ENCODE data around the gene JAG2. TPM values are rescaled to one million over a fixed set of nuclear protein-coding genes. Genes with fewer than 3 reads are reported as not detected.

The JAG2 gene
- total RNA-seq, 3 donors from 2014 or later: 4.2 to 15.4 (median 13.1) TPM

- H3K27me3 ChIP-seq: peaks cover 9 to 43% of the 10 kb centered on the region in 2 donors
- intact Hi-C loops (cut with DNase I; ENCODE audit: low total_unique reads): no loop called here
- DNase-seq (ENCODE audit: low spot score in 2 of 2): no peak
- no peak overlapping the region for H3K4me3 ChIP-seq
- TF ChIP-seq POLR2A (IDR thresholded peaks at IDR 0.05) (no peak), POLR2AphosphoS5 (IDR thresholded peaks at IDR 0.05) (no peak)
- TF ChIP-seq, protein P1, sequence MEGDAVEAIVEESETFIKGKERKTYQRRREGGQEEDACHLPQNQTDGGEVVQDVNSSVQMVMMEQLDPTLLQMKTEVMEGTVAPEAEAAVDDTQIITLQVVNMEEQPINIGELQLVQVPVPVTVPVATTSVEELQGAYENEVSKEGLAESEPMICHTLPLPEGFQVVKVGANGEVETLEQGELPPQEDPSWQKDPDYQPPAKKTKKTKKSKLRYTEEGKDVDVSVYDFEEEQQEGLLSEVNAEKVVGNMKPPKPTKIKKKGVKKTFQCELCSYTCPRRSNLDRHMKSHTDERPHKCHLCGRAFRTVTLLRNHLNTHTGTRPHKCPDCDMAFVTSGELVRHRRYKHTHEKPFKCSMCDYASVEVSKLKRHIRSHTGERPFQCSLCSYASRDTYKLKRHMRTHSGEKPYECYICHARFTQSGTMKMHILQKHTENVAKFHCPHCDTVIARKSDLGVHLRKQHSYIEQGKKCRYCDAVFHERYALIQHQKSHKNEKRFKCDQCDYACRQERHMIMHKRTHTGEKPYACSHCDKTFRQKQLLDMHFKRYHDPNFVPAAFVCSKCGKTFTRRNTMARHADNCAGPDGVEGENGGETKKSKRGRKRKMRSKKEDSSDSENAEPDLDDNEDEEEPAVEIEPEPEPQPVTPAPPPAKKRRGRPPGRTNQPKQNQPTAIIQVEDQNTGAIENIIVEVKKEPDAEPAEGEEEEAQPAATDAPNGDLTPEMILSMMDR (IDR thresholded peaks at IDR 0.05): no peak
- H3K27ac ChIP-seq: peak overlapping the region in 1 of 2 donors; percentile 27
- H3K4me1 ChIP-seq: peaks cover 6 to 22% of the 10 kb centered on the region in 2 donors
- H3K9me3 ChIP-seq: no peaks in the 10 kb centered on the region
- H3K36me3 ChIP-seq: no peaks in the 10 kb centered on the region
Observed at GRCh38 chr14:105193916-105194782, 25.6 kb upstream of the JAG2 start.

DNA sequence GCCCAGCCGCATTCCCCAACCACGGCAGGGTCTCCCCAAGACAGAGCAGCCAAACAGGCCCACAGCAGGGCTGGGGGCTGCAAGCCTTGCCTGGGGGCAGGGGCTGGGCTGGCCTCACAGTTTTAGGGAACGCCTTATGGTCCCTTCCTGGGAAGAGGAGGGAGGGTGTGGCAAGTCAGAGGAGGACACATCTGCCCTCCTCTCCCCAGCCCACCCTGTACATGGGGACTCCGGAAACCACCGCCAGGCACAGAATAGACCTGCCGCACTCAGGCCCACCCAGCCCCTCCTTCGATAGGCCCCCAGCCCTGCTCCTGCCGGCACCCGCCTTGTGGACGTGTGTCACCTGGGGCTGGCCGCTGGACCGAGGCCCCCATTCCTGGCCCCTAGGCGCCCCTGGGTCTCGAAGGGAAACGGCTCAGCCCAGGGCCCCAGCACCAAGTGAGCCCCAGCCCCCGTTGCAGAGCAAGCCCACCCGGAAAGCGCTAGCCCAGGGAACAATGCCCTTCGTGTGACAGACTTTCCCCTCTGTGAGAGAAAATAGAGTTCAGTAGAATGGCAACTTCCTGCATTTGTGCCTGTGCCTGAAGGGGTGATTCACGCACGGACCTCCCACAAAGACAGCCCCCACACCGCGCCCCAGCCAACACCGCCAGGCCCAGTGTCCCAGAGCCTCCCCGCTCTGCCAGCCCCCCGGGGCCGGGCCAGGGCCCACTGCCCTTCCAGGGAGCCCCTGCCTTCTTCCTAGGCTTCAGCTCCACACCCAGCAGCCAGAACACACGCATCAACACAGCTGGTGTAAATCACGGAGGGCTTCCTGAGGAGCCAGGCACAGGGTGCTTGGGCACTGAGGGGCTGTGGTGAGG lies 24.5 kb upstream of the JAG2 start:
- H3K27me3 ChIP-seq: peaks cover 9 to 38% of the 10 kb centered on the region in 2 donors
- intact Hi-C loops (cut with DNase I; ENCODE audit: low total_unique reads): no loop called here

GRCh38 chr14:105187935-105188524 lies 19.5 kb upstream of the JAG2 start:
- Histone ChIP-seq H3K4me3 (no peak overlapping the region), H3K36me3 (no peaks in the 10 kb centered on the region), H3K27ac (no peak overlapping the region), H3K27me3 (peaks cover 0 to 17% of the 10 kb centered on the region in 2 donors), H3K4me1 (no peaks in the 10 kb centered on the region), H3K9me3 (peaks cover 0 to 8% of the 10 kb centered on the region in 2 donors)
- DNase-seq (ENCODE audit: low spot score in 2 of 2): no peak
- TF ChIP-seq, protein P1 (IDR thresholded peaks at IDR 0.05): no peak
- TF ChIP-seq POLR2AphosphoS5 (IDR thresholded peaks at IDR 0.05) (no peak), POLR2A (IDR thresholded peaks at IDR 0.05) (no peak)
- intact Hi-C loops (cut with DNase I; ENCODE audit: low total_unique reads): no loop called here

More for the DNA sequence above, 24.5 kb upstream of the JAG2 start:
- Histone ChIP-seq H3K27ac (peak overlapping the region in 1 of 2 donors; percentile 55), H3K4me3 (peak overlapping the region in 1 of 3 donors; percentile 25), H3K4me1 (peaks cover 6 to 22% of the 10 kb centered on the region in 2 donors), H3K9me3 (peaks cover 0 to 6% of the 10 kb centered on the region in 2 donors), H3K36me3 (no peaks in the 10 kb centered on the region)
- DNase-seq (ENCODE audit: low spot score in 2 of 2): no peak
- TF ChIP-seq POLR2A (IDR thresholded peaks at IDR 0.05) (no peak), POLR2AphosphoS5 (IDR thresholded peaks at IDR 0.05) (no peak)
- TF ChIP-seq, protein P1 (IDR thresholded peaks at IDR 0.05): no peak

GRCh38 chr14:105187116-105187515 lies 18.5 kb upstream of the JAG2 start:
- TF ChIP-seq, protein P1 (IDR thresholded peaks at IDR 0.05): no peak
- TF ChIP-seq POLR2A (IDR thresholded peaks at IDR 0.05): no peak
- no peak for TF ChIP-seq POLR2AphosphoS5 (IDR thresholded peaks at IDR 0.05)
- Histone ChIP-seq H3K9me3 (peaks cover 0 to 8% of the 10 kb centered on the region in 2 donors), H3K4me3 (no peak overlapping the region), H3K36me3 (no peaks in the 10 kb centered on the region), H3K4me1 (no peaks in the 10 kb centered on the region), H3K27me3 (peaks cover 0 to 17% of the 10 kb centered on the region in 2 donors), H3K27ac (no peak overlapping the region)
- no peak for DNase-seq (ENCODE audit: low spot score in 2 of 2)
- intact Hi-C loops (cut with DNase I; ENCODE audit: low total_unique reads): no loop called here

All from breast epithelium (tissue), 4 donors.